Measurements from ENCODE around the gene NPHP1. TPM values are rescaled to one million over a fixed set of nuclear protein-coding genes. Genes with fewer than 3 reads are reported as not detected.
"Not testable (repeated sequence)": the region's sequence is repeated elsewhere in the genome, so short reads cannot be mapped to it uniquely, and the experiment has no call there.

Gene NPHP1
- total RNA-seq, 2 experiments from 2014 or later, result 2.2 to 2.8 TPM

DNA sequence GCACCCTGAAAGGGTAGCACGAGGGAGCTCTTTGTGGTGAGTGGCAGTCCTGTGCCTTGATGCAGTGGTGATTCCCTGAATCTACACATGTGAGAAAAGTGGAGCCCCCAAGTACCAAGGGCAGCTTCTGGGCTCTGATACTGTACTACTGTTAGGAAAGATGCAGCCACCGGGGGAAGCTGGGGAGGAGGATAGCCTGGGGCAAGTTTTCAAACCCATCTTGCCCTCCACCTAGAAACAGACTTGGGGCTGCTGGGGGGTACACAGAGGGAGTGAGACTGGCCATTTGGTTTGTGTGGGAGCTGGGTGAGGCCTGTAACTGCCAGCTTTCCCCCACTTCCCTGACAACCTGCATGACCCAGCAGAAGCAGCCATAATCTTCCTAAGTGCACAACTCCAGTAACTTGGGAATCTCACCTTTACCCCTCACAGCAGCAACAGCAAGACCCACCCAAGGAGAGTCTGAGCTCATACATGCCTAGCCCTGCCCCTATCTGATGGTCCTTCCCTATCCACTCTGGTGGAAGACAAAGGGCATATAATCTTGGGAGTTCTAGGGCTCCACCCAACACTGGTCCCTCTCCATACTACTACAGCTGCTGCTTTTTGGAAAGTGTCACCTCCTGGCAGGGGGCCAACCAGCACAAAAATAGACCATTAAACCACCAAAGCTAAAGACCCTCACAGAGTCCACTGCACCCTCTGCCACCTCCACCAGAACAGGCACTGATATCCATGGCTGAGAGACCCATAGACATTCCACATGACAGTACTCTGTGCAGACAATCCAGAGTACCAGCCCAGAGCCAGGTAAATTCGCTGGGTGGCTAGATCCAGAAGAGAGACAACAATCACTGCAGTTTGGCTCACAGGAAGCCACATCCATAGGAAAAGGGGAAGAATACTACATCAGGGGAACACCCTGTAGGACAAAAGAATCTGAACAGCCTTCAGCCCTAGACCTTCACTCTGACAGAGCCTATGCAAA lies 97.4 kb downstream of the NPHP1 start:
- no peak for DNase-seq
- Mint-ChIP-seq H3K27me3 (peaks cover 60% of the 10 kb centered on the region), H3K27ac (no peak overlapping the region), H3K9me3 (ENCODE audit: low read depth) (no peaks in the 10 kb centered on the region), H3K4me1 (peaks cover 13% of the 10 kb centered on the region), H3K4me3 (no peak overlapping the region), H3K36me3 (ENCODE audit: low read depth) (no peaks in the 10 kb centered on the region)
- no peak for ATAC-seq
- intact Hi-C loops (cut with DNase I, micrococcal nuclease), result no loop called here
- ChIA-PET POLR2A (no interaction called here), CTCF (interaction anchor here (1.2 kb wide), 1 partner anchor 9 kb away, joined by 4 read pairs; the partner anchor contains the start of gene MALL)

GRCh38 chr2:110106642-110107041 lies 98.2 kb downstream of the NPHP1 start:
- ChIA-PET POLR2A (no interaction called here), CTCF (interaction anchor here (1.2 kb wide), 1 partner anchor 9 kb away, joined by 4 read pairs; the partner anchor contains the start of gene MALL)
- peaks cover 52% of the 10 kb centered on the region for H3K27me3 Mint-ChIP-seq
- intact Hi-C loops (cut with DNase I, micrococcal nuclease), result no loop called here
- ATAC-seq, result no peak
- H3K36me3 Mint-ChIP-seq (ENCODE audit: low read depth), result no peaks in the 10 kb centered on the region
- no peak for DNase-seq
- H3K9me3 Mint-ChIP-seq (ENCODE audit: low read depth), result no peaks in the 10 kb centered on the region
- H3K27ac Mint-ChIP-seq, result no peak overlapping the region
- H3K4me1 Mint-ChIP-seq, result peaks cover 18% of the 10 kb centered on the region
- no peak overlapping the region for H3K4me3 Mint-ChIP-seq

- DNase-seq, result peak; percentile 41
Measured at GRCh38 chr2:110105608-110106467, 99.0 kb downstream of the NPHP1 start.

DNA sequence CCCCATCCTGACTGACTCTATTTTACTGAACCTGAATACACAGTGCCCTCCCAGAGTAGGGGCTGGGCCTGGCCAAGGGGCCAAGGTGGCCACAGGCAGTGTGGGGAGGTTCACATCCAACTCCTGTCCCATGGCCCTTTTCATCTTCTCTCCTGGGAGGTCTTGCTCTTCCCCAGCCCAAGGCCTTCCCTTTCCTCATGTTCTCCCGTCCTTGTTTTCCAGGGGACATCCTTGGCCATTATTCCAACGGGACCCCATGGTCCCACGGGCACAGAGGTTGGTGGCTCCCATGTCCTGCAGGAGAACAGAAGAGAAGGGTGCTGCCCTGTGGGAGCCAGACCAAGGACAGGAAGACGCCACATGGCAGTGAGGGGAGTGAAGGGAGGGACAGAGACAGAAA lies 99.6 kb downstream of the NPHP1 start:
- H3K4me3 Mint-ChIP-seq, result no peak overlapping the region
- peaks cover 25% of the 10 kb centered on the region for H3K4me1 Mint-ChIP-seq
- H3K27me3 Mint-ChIP-seq, result peaks cover 44% of the 10 kb centered on the region
- intact Hi-C loops (cut with DNase I, micrococcal nuclease), result no loop called here
- no peak overlapping the region for H3K27ac Mint-ChIP-seq
- ATAC-seq, result no peak
- ChIA-PET POLR2A (no interaction called here), CTCF (no interaction called here)
- no peaks in the 10 kb centered on the region for H3K9me3 Mint-ChIP-seq (ENCODE audit: low read depth)
- DNase-seq, result no peak
- no peaks in the 10 kb centered on the region for H3K36me3 Mint-ChIP-seq (ENCODE audit: low read depth)

More at GRCh38 chr2:110105608-110106467, 99.0 kb downstream of the NPHP1 start:
- CTCF ChIA-PET, result interaction anchor here (1.2 kb wide), 1 partner anchor 10 kb away, joined by 4 read pairs; the partner anchor contains the start of gene MALL
- Mint-ChIP-seq H3K4me3 (no peak overlapping the region), H3K27me3 (peaks cover 48% of the 10 kb centered on the region), H3K27ac (no peak overlapping the region), H3K4me1 (peaks cover 25% of the 10 kb centered on the region), H3K9me3 (ENCODE audit: low read depth) (no peaks in the 10 kb centered on the region), H3K36me3 (ENCODE audit: low read depth) (no peaks in the 10 kb centered on the region)
- POLR2A ChIA-PET, result no interaction called here
- peak; percentile 77 for ATAC-seq
- intact Hi-C loops (cut with DNase I, micrococcal nuclease), result no loop called here

- POLR2A ChIA-PET, result no interaction called here
- no peaks in the 10 kb centered on the region for H3K9me3 Mint-ChIP-seq (ENCODE audit: low read depth)
- intact Hi-C loops (cut with DNase I, micrococcal nuclease), result no loop called here
- H3K27ac Mint-ChIP-seq, result no peak overlapping the region
- no peak overlapping the region for H3K4me3 Mint-ChIP-seq
- H3K36me3 Mint-ChIP-seq (ENCODE audit: low read depth), result no peaks in the 10 kb centered on the region
- DNase-seq (no peak), ATAC-seq (no peak)
- H3K27me3 Mint-ChIP-seq, result peaks cover 37% of the 10 kb centered on the region
- peaks cover 18% of the 10 kb centered on the region for H3K4me1 Mint-ChIP-seq
- CTCF ChIA-PET, result no interaction called here
Measured at GRCh38 chr2:110104025-110104771, 100.6 kb downstream of the NPHP1 start.

GRCh38 chr2:110103061-110103961 lies 101.5 kb downstream of the NPHP1 start:
- Mint-ChIP-seq H3K27me3 (peaks cover 30% of the 10 kb centered on the region), H3K27ac (no peak overlapping the region), H3K9me3 (ENCODE audit: low read depth) (no peaks in the 10 kb centered on the region), H3K4me1 (peaks cover 17% of the 10 kb centered on the region), H3K4me3 (no peak overlapping the region), H3K36me3 (ENCODE audit: low read depth) (no peaks in the 10 kb centered on the region)
- ChIA-PET POLR2A (no interaction called here), CTCF (interaction anchor here (0.7 kb wide), 1 partner anchor 79 kb away, joined by 4 read pairs; no protein-coding TSS in a partner anchor)
- DNase-seq (no peak), ATAC-seq (no peak)
- intact Hi-C loops (cut with DNase I, micrococcal nuclease), result no loop called here

- DNase-seq (no peak), ATAC-seq (no peak)
- no peak overlapping the region for H3K4me3 Mint-ChIP-seq
- H3K27me3 Mint-ChIP-seq, result peaks cover 23% of the 10 kb centered on the region
- no peak overlapping the region for H3K27ac Mint-ChIP-seq
- intact Hi-C loops (cut with DNase I, micrococcal nuclease), result no loop called here
- POLR2A ChIA-PET, result no interaction called here
- peaks cover 17% of the 10 kb centered on the region for H3K4me1 Mint-ChIP-seq
- H3K36me3 Mint-ChIP-seq (ENCODE audit: low read depth), result no peaks in the 10 kb centered on the region
- CTCF ChIA-PET, result interaction anchor here (0.7 kb wide), 1 partner anchor 80 kb away, joined by 4 read pairs; no protein-coding TSS in a partner anchor
- no peaks in the 10 kb centered on the region for H3K9me3 Mint-ChIP-seq (ENCODE audit: low read depth)
Measured at GRCh38 chr2:110101901-110102803, 102.7 kb downstream of the NPHP1 start.

DNA sequence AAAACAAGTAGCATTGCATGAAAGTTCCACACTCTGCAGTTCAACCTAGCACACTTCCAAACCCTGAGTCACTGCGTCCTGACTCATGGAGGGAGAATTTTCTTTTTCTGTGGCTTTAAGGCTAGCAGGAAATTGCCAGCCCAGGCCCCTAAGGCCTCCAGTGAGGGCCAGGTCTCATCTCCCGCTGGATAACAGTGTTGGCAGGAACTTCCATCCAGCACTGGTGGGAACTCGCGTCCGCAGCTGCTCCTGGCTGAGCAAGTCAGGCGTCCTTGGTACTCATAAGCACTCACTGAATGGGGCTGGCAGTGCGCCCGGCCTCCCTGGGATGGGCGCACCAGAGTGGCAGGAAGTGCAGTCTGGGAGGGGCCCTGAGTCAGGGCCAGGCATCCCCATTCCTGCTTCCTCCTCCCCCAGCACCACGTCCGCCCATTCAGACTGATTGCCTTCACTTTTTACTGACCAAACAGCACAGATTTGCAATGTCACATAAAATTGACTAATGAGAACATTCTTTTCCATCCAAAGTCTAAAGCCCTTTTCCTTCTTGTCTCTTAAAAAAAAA lies 103.5 kb downstream of the NPHP1 start:
- CTCF ChIA-PET, result no interaction called here
- POLR2A ChIA-PET, result no interaction called here
- H3K27ac Mint-ChIP-seq, result peak overlapping the region; percentile 49
- H3K4me1 Mint-ChIP-seq, result peaks cover 17% of the 10 kb centered on the region
- no peaks in the 10 kb centered on the region for H3K9me3 Mint-ChIP-seq (ENCODE audit: low read depth)
- no peak overlapping the region for H3K4me3 Mint-ChIP-seq
- peaks cover 19% of the 10 kb centered on the region for H3K27me3 Mint-ChIP-seq
- intact Hi-C loops (cut with DNase I, micrococcal nuclease), result no loop called here
- ATAC-seq (peak; percentile 64), DNase-seq (peak; percentile 41)
- no peaks in the 10 kb centered on the region for H3K36me3 Mint-ChIP-seq (ENCODE audit: low read depth)

DNA sequence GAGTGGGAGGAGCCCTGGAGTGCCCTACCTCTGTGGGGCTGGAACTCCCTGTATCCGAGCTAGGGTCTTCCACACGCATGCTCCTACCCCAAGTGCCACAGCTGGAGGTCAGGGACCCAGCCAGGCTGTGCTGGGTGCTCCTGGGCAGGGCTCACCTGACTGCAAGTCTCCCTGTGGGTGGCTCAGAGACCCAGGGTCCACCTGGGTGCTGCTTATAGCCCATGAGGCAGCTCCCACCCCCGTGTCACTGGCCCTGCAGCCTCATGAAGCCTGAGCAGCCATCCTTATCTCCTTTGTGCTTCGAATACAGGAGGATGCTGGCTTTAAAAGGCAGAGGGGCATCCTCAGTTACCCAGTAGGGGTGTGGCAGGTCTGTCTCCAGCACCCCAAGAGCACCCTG lies 103.9 kb downstream of the NPHP1 start:
- ATAC-seq, result peak; percentile 23
- POLR2A ChIA-PET; CTCF ChIA-PET; H3K27ac Mint-ChIP-seq; DNase-seq; H3K4me3 Mint-ChIP-seq; intact Hi-C loops (cut with DNase I, micrococcal nuclease); H3K36me3 Mint-ChIP-seq (ENCODE audit: low read depth); H3K9me3 Mint-ChIP-seq (ENCODE audit: low read depth): not testable (repeated sequence)
- peaks cover 14% of the 10 kb centered on the region for H3K4me1 Mint-ChIP-seq
- H3K27me3 Mint-ChIP-seq, result peaks cover 19% of the 10 kb centered on the region
